ENCODE results near the gene SORBS2.

- TF ChIP-seq CTCF (IDR thresholded peaks at IDR 0.05) = no peak
- TF ChIP-seq ZFX (IDR thresholded peaks at IDR 0.05; ENCODE audit: borderline replicate concordance) = no peak
Observed at GRCh38 chr4:185567381-185568376, 244.3 kb downstream of the SORBS2 start.
